PFSK-1 (cell line): ENCODE measurements around the gene CD82.

Experiments
- FOXP2 ChIP-seq: optimal IDR thresholded peaks from 2 replicates; pipeline ENCODE3; 2011; ENCODE audit warnings: borderline replicate concordance, control low read depth, inconsistent platforms; ENCODE audit not compliant: insufficient read depth; ENCODE audit errors: extremely low read length, extremely low read depth
- POLR2AphosphoS5 ChIP-seq: IDR thresholded peaks from 2 replicates; pipeline ENCODE4 v1.6.1; 2012; ENCODE audit warnings: low read depth, mild to moderate bottlenecking, control low read depth, low read length, moderate library complexity
- SIN3A ChIP-seq: IDR thresholded peaks from 2 replicates; pipeline ENCODE4 v1.6.1; 2012; ENCODE audit warnings: mild to moderate bottlenecking, low read length, moderate library complexity, borderline replicate concordance; ENCODE audit not compliant: insufficient read depth
- TAF1 ChIP-seq: IDR thresholded peaks from 2 replicates; pipeline ENCODE4 v1.6.1; 2012; ENCODE audit warnings: low read length, control low read depth, borderline replicate concordance; ENCODE audit not compliant: insufficient read depth
- TF ChIP-seq, protein P1 (sequence below), 2 experiments: IDR thresholded peaks; 2 replicates each; pipeline versions ENCODE4 v1.6.1 to v1.8.0; 2011 to 2012; ENCODE audit warnings: low read depth in 2 of 2, low read length in 2 of 2, control low read depth in 1 of 2, inconsistent platforms in 1 of 2, mild to moderate bottlenecking in 1 of 2, moderate library complexity in 1 of 2; ENCODE audit not compliant: insufficient read depth in 1 of 2

The CD82 gene

DNA sequence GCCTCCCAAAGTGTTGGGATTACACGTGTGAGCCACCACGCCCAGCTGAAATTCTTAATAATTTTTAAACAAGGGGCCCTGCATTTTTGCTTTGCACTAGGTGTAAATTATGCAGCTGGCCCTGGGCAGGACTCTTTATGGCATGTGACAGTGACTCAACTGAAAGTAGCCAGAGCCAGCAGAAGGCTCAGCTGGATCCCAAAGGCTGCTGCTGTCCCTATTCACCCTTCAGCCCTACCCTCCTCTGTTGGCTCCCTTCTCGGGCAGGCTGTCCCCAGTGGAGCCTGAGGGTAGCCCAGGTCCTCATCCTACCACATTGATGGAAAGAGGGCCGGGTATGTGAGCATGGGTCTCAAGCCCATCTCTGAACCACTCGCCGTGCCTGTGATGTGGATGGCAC lies 45.6 kb downstream of the CD82 start:
- TF ChIP-seq FOXP2 (no peak), SIN3A (no peak), POLR2AphosphoS5 (no peak), TAF1 (no peak)
- TF ChIP-seq, protein P1, sequence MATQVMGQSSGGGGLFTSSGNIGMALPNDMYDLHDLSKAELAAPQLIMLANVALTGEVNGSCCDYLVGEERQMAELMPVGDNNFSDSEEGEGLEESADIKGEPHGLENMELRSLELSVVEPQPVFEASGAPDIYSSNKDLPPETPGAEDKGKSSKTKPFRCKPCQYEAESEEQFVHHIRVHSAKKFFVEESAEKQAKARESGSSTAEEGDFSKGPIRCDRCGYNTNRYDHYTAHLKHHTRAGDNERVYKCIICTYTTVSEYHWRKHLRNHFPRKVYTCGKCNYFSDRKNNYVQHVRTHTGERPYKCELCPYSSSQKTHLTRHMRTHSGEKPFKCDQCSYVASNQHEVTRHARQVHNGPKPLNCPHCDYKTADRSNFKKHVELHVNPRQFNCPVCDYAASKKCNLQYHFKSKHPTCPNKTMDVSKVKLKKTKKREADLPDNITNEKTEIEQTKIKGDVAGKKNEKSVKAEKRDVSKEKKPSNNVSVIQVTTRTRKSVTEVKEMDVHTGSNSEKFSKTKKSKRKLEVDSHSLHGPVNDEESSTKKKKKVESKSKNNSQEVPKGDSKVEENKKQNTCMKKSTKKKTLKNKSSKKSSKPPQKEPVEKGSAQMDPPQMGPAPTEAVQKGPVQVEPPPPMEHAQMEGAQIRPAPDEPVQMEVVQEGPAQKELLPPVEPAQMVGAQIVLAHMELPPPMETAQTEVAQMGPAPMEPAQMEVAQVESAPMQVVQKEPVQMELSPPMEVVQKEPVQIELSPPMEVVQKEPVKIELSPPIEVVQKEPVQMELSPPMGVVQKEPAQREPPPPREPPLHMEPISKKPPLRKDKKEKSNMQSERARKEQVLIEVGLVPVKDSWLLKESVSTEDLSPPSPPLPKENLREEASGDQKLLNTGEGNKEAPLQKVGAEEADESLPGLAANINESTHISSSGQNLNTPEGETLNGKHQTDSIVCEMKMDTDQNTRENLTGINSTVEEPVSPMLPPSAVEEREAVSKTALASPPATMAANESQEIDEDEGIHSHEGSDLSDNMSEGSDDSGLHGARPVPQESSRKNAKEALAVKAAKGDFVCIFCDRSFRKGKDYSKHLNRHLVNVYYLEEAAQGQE (IDR thresholded peaks at IDR 0.05; ENCODE audit: insufficient read depth in 1 of 2, low read depth in 2 of 2, low read length in 2 of 2) = no peak

DNA sequence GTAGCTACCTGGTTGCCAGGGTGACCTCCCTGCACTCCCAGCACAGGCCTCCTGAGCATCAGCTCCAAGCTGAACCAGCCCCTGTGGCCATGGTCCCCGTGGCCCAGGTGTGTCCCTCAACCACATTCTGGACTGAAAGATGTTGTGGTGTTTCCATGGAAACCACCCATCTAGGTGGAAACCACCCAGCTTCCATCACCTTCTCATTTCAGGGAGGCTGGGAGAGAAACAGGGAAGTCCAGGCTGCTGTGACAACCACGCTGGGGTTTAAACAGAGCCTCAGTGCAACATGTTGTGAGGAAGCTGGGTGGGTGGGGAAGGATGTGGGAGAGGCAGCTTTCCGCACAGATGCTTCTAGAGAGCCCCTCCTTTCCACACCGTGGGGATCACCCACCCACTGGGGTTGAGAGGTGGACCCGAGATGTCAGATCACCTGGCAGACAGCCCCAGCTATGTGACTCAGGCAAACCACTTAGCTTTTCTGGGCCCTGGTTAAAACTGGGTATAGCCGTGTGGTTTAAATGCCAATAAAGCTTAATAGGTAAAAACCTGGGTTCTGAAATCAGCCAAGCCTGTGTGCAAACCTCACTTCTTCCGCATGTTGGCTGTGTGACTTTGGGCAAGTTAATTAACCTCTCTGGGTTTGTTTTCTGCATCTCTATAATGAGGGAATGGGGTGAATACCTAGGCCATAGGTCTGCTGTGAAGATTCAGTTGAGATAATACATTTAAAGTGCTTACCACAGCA lies 46.4 kb downstream of the CD82 start:
- TF ChIP-seq TAF1 (no peak), FOXP2 (no peak), SIN3A (no peak), POLR2AphosphoS5 (no peak)
- TF ChIP-seq, protein P1 (IDR thresholded peaks at IDR 0.05; ENCODE audit: insufficient read depth in 1 of 2, low read depth in 2 of 2, low read length in 2 of 2) = no peak

DNA sequence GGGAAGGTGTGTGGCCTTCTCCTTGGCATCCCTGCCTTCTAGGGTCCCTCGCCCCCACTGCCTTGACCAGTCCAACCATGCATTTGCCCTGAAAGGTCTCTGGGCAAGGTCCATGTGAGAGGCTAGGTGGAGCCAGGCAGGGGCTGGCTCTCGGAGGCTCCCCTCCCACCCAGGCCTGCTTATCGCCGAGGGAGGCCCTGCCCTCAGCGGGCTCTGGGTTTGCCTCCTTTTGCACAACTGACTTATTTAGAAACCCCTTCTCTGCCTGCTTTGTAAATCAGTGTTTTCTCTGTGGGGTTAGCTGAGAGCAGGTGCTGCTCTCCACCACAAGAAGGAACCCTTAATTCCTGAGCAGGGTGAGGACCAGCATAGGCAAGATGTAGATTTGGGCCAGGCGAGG lies 47.7 kb downstream of the CD82 start:
- TF ChIP-seq POLR2AphosphoS5 (no peak), FOXP2 (no peak), TAF1 (no peak), SIN3A (no peak)
- TF ChIP-seq, protein P1 (IDR thresholded peaks at IDR 0.05; ENCODE audit: insufficient read depth in 1 of 2, low read depth in 2 of 2, low read length in 2 of 2) = no peak

DNA sequence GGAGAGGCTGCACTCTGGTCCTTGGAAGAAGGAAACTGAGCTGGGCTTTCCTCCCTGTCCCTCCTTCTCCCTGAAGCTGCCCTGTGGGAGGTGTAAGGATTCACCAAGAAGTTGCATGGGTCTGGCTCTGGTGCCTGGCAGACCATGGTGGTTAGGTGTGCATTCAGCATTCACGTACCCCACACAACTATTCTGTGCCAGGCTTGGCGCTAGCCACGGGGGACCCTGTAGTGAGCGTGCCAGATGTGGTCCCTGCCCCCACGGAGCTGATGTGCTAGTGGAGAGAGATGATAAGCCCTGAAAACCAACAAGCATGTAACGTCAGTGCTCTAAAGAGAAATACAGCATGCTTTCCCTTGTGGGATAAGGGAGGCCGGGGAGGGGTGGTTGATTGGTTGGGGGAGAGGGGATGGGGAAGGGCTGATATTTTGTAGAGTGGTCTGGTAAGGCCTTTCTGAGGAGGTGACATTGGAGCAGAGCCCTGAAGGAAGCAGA lies 48.9 kb downstream of the CD82 start:
- no peak for TF ChIP-seq POLR2AphosphoS5
- no peak for TF ChIP-seq FOXP2
- no peak for TF ChIP-seq TAF1
- TF ChIP-seq, protein P1 (IDR thresholded peaks at IDR 0.05; ENCODE audit: insufficient read depth in 1 of 2, low read depth in 2 of 2, low read length in 2 of 2) = no peak
